GM19193 (cell line): ENCODE data around the gene CYTH1.

Experiments
- POLR2A ChIP-seq: IDR thresholded peaks from 4 replicates; pipeline ENCODE4 v1.6.1; 2011; ENCODE audit not compliant: insufficient read depth, insufficient read length; ENCODE audit errors: extremely low read depth

CYTH1 gene

GRCh38 chr17:78795861-78796516 lies 13.9 kb upstream of the CYTH1 start:
- TF ChIP-seq POLR2A = no peak

GRCh38 chr17:78794864-78795640 lies 13.0 kb upstream of the CYTH1 start:
- no peak for TF ChIP-seq POLR2A

- TF ChIP-seq POLR2A = no peak
Observed at GRCh38 chr17:78794399-78794798, 12.3 kb upstream of the CYTH1 start.

- no peak for TF ChIP-seq POLR2A
Observed at GRCh38 chr17:78793968-78794367, 11.9 kb upstream of the CYTH1 start.

- no peak for TF ChIP-seq POLR2A
Observed at GRCh38 chr17:78793415-78793814, 11.3 kb upstream of the CYTH1 start.

GRCh38 chr17:78791840-78792709 lies 10.0 kb upstream of the CYTH1 start:
- TF ChIP-seq POLR2A = no peak

- no peak for TF ChIP-seq POLR2A
Observed at GRCh38 chr17:78790552-78790951, 8.5 kb upstream of the CYTH1 start.

- no peak for TF ChIP-seq POLR2A
Observed at GRCh38 chr17:78789663-78790181, 7.6 kb upstream of the CYTH1 start.

GRCh38 chr17:78789149-78789662 lies 7.1 kb upstream of the CYTH1 start:
- no peak for TF ChIP-seq POLR2A

- TF ChIP-seq POLR2A = no peak
Observed at GRCh38 chr17:78788451-78788850, 6.4 kb upstream of the CYTH1 start.

- no peak for TF ChIP-seq POLR2A
Observed at GRCh38 chr17:78787444-78787843, 5.4 kb upstream of the CYTH1 start.

GRCh38 chr17:78785663-78786057 lies 3.6 kb upstream of the CYTH1 start:
- TF ChIP-seq POLR2A = no peak

GRCh38 chr17:78785011-78785662 lies 3.1 kb upstream of the CYTH1 start:
- TF ChIP-seq POLR2A = no peak

- no peak for TF ChIP-seq POLR2A
Observed at GRCh38 chr17:78784352-78784751, 2.3 kb upstream of the CYTH1 start.

GRCh38 chr17:78783711-78784324 lies 1.7 kb upstream of the CYTH1 start:
- no peak for TF ChIP-seq POLR2A
